ENCODE data around the gene GRHL1. TPM values are rescaled to one million over a fixed set of nuclear protein-coding genes. Genes with fewer than 3 reads are reported as not detected.

GRHL1 gene
- total RNA-seq, 1 experiment from 2014 or later, result 2.5 TPM

DNA sequence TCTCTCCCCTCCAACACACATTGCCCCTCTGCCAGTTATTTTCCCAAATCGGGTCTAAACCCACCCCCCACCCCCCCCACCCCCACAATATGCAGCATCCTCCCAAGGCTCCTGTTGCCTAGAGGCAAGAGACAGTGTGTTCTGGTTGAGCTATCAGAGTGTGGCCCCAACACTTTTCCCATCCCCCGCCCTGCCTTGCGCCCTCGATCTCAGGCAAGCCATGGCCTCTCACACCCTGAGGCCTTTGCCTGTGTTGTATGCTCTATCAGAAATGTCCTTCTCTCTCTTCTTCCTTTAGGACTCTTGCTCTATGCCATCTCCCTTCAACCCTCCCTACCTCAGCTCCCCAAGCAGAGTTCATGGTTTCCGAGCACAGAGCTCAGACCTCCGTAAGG lies 9.5 kb upstream of the GRHL1 start:
- H3K4me2 ChIP-seq (ENCODE audit: insufficient read depth, insufficient read length, low read length), result no peak overlapping the region
- H2BK20ac ChIP-seq (ENCODE audit: low read depth, low read length, poor library complexity, severe bottlenecking), result no peak overlapping the region
- H3K36me3 Mint-ChIP-seq (ENCODE audit: insufficient read depth in 1 of 3, low read depth in 3 of 3), result no peaks in the 10 kb centered on the region
- H3K27ac Mint-ChIP-seq, result 0 out of 7 replicates have a peak overlapping the region, but pooled peaks of 1 of the 3 experiments have one; percentile 38
- H3K23me2 ChIP-seq (ENCODE audit: insufficient read length, low read depth, low read length, poor library complexity, severe bottlenecking), result no peaks in the 10 kb centered on the region
- H2BK15ac ChIP-seq (ENCODE audit: low read depth, low read length), result no peak overlapping the region
- H3K23ac ChIP-seq (ENCODE audit: insufficient read length, low read depth, low read length), result no peak overlapping the region
- no peak overlapping the region for H4K5ac ChIP-seq (ENCODE audit: insufficient read length, low read depth, low read length)
- H2BK5ac ChIP-seq (ENCODE audit: insufficient read length, low read length), result no peak overlapping the region
- H3K56ac ChIP-seq (ENCODE audit: insufficient read length, low read depth, low read length), result no peak overlapping the region
- H4K91ac ChIP-seq (ENCODE audit: insufficient read length, low read depth, low read length), result no peak overlapping the region
- H3K14ac ChIP-seq (ENCODE audit: insufficient read depth, low read length), result no peak overlapping the region
- no peaks in the 10 kb centered on the region; the same call in 1 of the 2 replicates for H3K27me3 ChIP-seq (ENCODE audit: insufficient read depth, low read length)
- no peak overlapping the region for H3K4ac ChIP-seq (ENCODE audit: low read depth, low read length)
- H3K27ac ChIP-seq (ENCODE audit: insufficient read length, low read depth, low read length), result no peak overlapping the region
- H3K79me2 ChIP-seq (ENCODE audit: insufficient read depth, low read length), result no peaks in the 10 kb centered on the region
- no peak overlapping the region for H2AK5ac ChIP-seq (ENCODE audit: insufficient read length, low read length)
- H3K4me1 Mint-ChIP-seq, result peaks cover 11 to 24% of the 10 kb centered on the region in 2 experiments; a peak in 3 of 4 replicates
- H2BK120ac ChIP-seq (ENCODE audit: low read depth, low read length, poor library complexity, severe bottlenecking), result no peak overlapping the region
- H3K27me3 Mint-ChIP-seq (ENCODE audit: low read depth), result peaks cover 19% of the 10 kb centered on the region
- H3K9ac ChIP-seq (ENCODE audit: extremely low read depth, insufficient read length, low read length), result no peak overlapping the region
- no CpG with 5 or more reads among the region's 6 CpGs for WGBS (ENCODE audit: extremely low coverage, insufficient read length, low lambda C conversion rate)
- TF ChIP-seq CTCF (conservative IDR thresholded peaks at IDR 0.05), result no peak
- H3T11ph ChIP-seq (ENCODE audit: low read length), result no peak overlapping the region
- H3K18ac ChIP-seq (ENCODE audit: insufficient read length, low read depth, low read length), result no peak overlapping the region
- no peak overlapping the region for H2AFZ ChIP-seq (ENCODE audit: low read length)
- no peaks in the 10 kb centered on the region for H4K20me1 ChIP-seq (ENCODE audit: control insufficient read depth, insufficient read depth, insufficient read length)
- no peaks in the 10 kb centered on the region for H3K9me3 ChIP-seq (ENCODE audit: control insufficient read depth, low read depth, low read length)
- H3K4me1 ChIP-seq (ENCODE audit: insufficient read depth, low read length), result no peaks in the 10 kb centered on the region
- peak; percentile 31 for DNase-seq
- H3K4me3 Mint-ChIP-seq, result no peak overlapping the region
- H3K9me3 Mint-ChIP-seq, result no peaks in the 10 kb centered on the region
- H4K8ac ChIP-seq (replicated peaks; ENCODE audit: insufficient read length, low read depth, low read length), result no peak overlapping the region
- no peaks in the 10 kb centered on the region for H3K79me1 ChIP-seq (ENCODE audit: insufficient read depth, low read depth, low read length, poor library complexity, severe bottlenecking)
- H2BK12ac ChIP-seq (ENCODE audit: insufficient read length, low read depth, low read length), result no peak overlapping the region
